ENCODE results near the gene MIGA2. TPM values are rescaled to one million over a fixed set of nuclear protein-coding genes. Genes with fewer than 3 reads are reported as not detected.

MIGA2 gene
- total and polyA plus RNA-seq, 9 of the 15 experiments (the other 6 are each of a cell fraction or from before 2014, with no cell fraction given) = 0.15 to 54.1 (median 18.0) TPM

DNA sequence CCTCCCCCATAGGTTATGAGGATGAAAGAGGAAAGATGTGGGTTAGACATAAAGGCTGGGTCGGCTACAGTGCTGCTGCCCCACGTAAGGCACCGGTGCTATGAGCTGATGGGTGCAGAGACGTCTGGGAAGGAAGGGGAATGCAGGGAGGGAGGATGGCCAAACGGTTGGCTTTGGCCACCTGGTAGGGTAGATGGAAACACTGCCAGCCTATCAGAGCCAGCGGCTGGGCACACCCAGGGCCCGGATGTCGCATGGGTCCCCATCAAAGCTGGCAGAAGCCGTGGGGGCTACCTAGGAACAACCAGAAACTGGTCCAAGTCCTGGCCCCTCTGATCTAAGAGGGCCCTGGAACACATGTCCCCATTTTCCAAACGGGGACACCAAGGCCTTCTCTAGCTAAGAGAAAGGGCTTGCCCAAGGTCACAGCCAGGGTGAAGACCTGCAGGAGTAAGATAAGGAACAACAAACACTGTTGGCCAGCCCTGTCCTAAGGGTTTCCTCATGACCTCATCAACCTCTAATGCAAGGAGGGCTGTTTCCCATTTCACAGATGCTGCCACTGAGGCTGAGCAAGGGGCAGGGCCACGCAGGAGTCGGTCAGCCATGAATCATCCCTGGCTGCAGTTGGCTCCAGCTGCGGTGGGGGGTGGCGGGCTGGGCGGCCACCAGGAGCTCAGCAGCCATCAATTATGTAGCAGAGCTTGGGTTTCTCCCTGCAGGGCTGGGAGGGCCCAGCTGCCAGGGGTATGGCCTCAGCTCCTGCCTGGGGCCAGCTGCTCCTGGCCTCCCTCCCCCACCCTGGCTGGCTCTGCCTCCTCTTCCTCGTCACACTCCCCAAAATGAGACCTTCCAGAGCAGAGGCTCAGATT is 13.2 kb upstream of the MIGA2 start (continued):
- TF ChIP-seq, protein P1, sequence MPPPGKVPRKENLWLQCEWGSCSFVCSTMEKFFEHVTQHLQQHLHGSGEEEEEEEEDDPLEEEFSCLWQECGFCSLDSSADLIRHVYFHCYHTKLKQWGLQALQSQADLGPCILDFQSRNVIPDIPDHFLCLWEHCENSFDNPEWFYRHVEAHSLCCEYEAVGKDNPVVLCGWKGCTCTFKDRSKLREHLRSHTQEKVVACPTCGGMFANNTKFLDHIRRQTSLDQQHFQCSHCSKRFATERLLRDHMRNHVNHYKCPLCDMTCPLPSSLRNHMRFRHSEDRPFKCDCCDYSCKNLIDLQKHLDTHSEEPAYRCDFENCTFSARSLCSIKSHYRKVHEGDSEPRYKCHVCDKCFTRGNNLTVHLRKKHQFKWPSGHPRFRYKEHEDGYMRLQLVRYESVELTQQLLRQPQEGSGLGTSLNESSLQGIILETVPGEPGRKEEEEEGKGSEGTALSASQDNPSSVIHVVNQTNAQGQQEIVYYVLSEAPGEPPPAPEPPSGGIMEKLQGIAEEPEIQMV (tag; conservative IDR thresholded peaks at IDR 0.05; ENCODE audit: low read depth) = no peak
- TF ChIP-seq POU5F1 (IDR thresholded peaks at IDR 0.05; ENCODE audit: borderline replicate concordance, low read depth, low read length, partially characterized antibody) (no peak), BRCA1 (IDR thresholded peaks at IDR 0.05) (no peak), BRCA1 (CRISPR knock-in tag; IDR thresholded peaks at IDR 0.05) (no peak), ETV1 (tag; conservative IDR thresholded peaks at IDR 0.05; ENCODE audit: low read depth) (0 out of 2 replicates have a peak, but pooled peaks have one; percentile 41), ZNF175 (CRISPR knock-in tag; IDR thresholded peaks at IDR 0.05; ENCODE audit: low read depth) (no peak), PHTF2 (CRISPR knock-in tag; IDR thresholded peaks at IDR 0.05) (no peak), ETS2 (tag; IDR thresholded peaks at IDR 0.05; ENCODE audit: borderline replicate concordance, poor library complexity, severe bottlenecking) (no peak), MAFG (tag; conservative IDR thresholded peaks at IDR 0.05) (no peak), IFI16 (CRISPR knock-in tag; IDR thresholded peaks at IDR 0.05) (no peak), NFATC3 (IDR thresholded peaks at IDR 0.05) (no peak), JUN (IDR thresholded peaks at IDR 0.05; ENCODE audit: borderline replicate concordance, low read depth, low read length) (peak; percentile 94), JUN (CRISPR knock-in tag; IDR thresholded peaks at IDR 0.05; ENCODE audit: borderline replicate concordance) (peak; percentile 97), PHF21A (IDR thresholded peaks at IDR 0.05; ENCODE audit: borderline replicate concordance, low read depth) (no peak), HNRNPLL (IDR thresholded peaks at IDR 0.05; ENCODE audit: low read depth, low read length, poor library complexity, severe bottlenecking) (no peak), MYNN (IDR thresholded peaks at IDR 0.05) (no peak), MYNN (CRISPR knock-in tag; IDR thresholded peaks at IDR 0.05) (no peak), GABPB1 (CRISPR knock-in tag; IDR thresholded peaks at IDR 0.05) (peak; percentile 57; the same call in 1 of the 2 replicates), PTRF (tag; IDR thresholded peaks at IDR 0.05) (no peak), NRF1 (conservative IDR thresholded peaks at IDR 0.05 in 1 of 2, IDR thresholded peaks at IDR 0.05 in 1 of 2) (peak; percentile 28 to 29; a peak in 2 of 4 replicates), FUS (optimal IDR thresholded peaks at IDR 0.05; ENCODE audit: low read depth, low read length) (no peak), NELFE (IDR thresholded peaks at IDR 0.05; ENCODE audit: insufficient read depth, insufficient read length) (no peak)
- TF ChIP-seq, protein P2, sequence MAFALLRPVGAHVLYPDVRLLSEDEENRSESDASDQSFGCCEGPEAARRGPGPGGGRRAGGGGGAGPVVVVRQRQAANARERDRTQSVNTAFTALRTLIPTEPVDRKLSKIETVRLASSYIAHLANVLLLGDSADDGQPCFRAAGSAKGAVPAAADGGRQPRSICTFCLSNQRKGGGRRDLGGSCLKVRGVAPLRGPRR (CRISPR knock-in tag; IDR thresholded peaks at IDR 0.05) = no peak
- TF ChIP-seq, protein P3, sequence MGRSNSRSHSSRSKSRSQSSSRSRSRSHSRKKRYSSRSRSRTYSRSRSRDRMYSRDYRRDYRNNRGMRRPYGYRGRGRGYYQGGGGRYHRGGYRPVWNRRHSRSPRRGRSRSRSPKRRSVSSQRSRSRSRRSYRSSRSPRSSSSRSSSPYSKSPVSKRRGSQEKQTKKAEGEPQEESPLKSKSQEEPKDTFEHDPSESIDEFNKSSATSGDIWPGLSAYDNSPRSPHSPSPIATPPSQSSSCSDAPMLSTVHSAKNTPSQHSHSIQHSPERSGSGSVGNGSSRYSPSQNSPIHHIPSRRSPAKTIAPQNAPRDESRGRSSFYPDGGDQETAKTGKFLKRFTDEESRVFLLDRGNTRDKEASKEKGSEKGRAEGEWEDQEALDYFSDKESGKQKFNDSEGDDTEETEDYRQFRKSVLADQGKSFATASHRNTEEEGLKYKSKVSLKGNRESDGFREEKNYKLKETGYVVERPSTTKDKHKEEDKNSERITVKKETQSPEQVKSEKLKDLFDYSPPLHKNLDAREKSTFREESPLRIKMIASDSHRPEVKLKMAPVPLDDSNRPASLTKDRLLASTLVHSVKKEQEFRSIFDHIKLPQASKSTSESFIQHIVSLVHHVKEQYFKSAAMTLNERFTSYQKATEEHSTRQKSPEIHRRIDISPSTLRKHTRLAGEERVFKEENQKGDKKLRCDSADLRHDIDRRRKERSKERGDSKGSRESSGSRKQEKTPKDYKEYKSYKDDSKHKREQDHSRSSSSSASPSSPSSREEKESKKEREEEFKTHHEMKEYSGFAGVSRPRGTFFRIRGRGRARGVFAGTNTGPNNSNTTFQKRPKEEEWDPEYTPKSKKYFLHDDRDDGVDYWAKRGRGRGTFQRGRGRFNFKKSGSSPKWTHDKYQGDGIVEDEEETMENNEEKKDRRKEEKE (IDR thresholded peaks at IDR 0.05; ENCODE audit: borderline replicate concordance in 1 of 2, control insufficient read depth in 1 of 2, low read depth in 2 of 2, low read length in 1 of 2) = 0 out of 4 replicates have a peak, but pooled peaks of 1 of the 2 experiments have one; percentile 33
